Activated CD4-positive, CD25-positive, alpha-beta regulatory T cell treated with anti-CD3 and anti-CD28 coated beads, Interleukin-2, amount 50 U/mL, for 72 hours (primary cell): ENCODE data around the gene ABCC12.

Source experiments
- DNase-seq: peaks from one replicate; pipeline ENCODE4 v3.0.0; 2021

ABCC12 gene

GRCh38 chr16:48131201-48131935, 24.4 kb downstream of the ABCC12 start:
- no peak for DNase-seq

- no peak for DNase-seq
These were observed 25.9 kb downstream of the ABCC12 start for GRCh38 chr16:48129926-48130325.

DNA sequence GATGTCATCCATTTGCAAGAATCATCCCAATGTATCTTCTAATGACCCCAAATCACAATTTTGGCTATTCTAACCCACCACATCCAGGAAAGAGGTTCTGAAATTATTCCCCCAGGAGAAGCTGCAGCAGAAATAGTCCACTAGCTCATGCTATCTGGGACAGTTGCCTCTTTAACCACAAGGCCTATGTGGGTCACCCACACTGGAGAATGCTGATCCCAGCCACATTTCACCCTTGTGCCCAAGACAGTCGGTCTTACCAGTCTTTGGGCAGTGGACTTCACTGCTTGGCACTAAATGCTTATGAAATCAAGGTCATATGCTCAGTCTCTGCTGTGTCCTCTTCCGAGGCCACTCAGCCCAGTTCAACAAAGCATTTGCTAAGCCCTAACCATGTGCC, 27.0 kb downstream of the ABCC12 start:
- DNase-seq: no peak

- DNase-seq: no peak
These were observed 28.8 kb downstream of the ABCC12 start for GRCh38 chr16:48126801-48127644.

DNA sequence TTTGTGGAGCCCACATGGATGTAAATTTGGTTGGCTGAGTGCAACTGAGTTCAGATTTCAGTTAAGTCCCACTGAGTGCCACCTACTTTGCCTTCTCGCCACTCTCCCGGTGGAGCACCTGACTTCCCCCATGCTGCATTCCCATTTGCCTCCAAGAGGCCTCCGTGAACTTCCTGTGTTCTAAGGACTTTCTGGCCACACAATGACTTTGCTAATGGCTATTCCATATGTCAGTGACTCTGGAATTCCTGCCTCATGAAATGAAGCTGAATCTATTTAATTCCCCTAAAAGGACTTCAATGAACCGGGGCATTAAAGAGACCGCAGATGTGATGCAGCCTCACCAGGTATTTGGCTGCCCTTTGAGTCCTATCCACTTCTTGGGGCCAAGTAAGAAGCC, 29.9 kb downstream of the ABCC12 start:
- DNase-seq: no peak

GRCh38 chr16:48124266-48124665, 31.5 kb downstream of the ABCC12 start:
- no peak for DNase-seq

DNA sequence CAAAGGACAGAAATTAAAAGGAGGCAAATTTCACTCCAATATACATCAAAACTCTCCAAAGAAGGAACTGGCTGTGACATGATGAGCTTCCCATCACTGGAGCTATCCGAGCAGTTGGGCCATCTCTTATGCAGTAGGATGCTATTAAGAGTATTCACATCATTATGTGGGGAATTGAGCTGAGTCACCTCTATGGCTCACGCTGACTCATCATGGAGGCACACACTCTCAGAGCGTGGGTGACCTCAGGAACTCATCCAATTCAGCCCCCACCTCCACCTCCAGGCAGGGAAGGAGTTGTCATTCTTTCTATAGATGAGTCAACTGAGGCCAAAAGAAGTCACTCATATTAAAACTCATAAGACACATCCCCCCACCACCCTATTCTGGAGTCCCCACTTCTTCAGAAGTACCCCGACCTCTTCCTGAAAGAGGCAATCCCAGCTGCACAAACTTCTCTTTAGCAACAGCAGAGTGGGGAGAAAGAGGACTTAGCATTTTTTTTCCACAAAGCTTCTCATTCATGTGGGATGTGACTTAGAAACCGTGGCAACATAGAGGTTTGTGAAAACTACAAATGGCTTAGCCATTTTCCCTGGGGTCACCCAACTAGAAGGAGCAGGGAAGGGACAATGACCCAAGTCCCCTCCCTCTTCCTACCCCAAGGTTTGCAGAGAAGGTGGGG, 32.5 kb downstream of the ABCC12 start:
- no peak for DNase-seq

DNA sequence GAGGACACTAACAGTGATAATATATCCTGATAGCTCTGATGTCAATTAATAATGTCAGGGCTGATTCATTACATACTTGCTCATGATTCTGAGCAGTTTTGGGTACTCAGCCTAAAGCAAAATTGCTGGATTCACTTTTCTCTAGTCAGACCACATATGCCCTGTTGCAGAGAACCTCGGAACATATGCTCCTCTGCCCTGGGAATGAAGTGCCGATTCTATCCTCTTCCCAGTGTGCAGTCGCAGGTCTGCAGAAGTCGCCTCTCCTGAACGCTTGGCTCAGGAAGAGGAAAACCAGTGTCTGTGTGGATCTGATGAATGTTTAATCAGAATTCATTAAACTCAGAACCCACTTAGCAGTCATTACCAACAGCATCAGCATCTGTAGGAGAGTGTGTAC, 34.5 kb downstream of the ABCC12 start:
- no peak for DNase-seq

DNA sequence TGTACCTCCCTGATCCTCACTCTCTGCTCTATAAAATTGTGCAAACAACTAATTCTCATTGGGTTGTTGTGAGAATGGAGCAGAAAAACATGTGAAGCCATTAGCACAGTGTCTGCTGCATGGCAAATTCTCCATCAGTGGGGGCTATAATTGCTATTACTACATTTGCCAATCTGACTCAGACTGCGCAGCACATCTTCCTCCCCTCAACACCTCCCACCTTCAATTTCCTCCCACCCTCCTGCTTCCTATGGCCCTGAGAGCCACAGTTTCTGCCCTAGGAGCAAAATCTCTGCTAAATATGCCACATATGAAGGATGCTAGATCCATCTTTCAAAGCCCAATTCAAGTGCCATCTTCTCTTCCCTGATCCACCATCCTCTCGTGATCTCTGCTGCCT, 37.0 kb downstream of the ABCC12 start:
- no peak for DNase-seq

DNA sequence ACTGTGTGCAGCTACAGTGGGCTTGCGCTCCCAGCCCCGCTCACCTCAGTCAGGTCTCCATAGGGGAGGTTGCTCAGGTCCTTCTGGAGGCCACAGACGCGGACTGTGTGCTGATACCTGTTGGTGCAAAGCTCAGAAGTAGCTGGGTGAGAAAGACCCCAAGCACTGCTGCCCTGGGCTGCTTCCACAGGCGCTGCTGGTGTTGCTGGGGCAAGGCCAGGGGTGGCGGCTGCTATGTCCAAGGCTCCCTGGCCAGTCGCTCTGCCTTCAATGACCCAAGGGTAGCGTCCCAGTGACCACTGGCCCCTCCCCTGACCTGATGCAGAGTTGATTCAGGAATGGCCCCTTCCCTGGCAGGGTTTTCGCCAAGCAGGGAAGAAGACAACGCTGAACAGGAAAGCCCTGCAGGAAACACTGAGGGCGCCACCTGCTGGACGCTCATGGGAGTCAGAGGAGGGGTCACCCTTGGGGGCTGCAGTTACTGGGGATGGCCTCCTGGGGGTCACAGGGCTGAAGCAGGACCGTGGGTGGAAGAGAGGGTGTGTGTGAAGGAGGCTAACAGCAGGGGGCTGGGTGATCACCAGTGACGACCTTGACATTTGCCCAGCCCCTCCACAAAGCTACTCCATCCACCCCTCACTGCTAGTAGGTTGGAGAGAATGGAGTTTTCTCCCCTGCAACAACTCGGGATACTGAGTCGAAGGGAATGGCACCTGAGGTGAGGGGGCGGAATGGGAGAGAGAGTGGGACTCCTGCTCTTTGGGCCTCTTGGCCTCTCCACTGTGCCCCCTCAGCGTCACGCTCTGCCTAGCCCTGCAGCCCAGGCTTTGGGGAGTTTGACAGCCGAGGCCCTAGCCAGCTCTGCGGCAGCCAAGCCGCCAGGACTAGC, 38.3 kb downstream of the ABCC12 start:
- peak; percentile 57 for DNase-seq

- DNase-seq: no peak
These were observed 40.5 kb downstream of the ABCC12 start for GRCh38 chr16:48115299-48115698.

GRCh38 chr16:48114410-48114809, 41.4 kb downstream of the ABCC12 start:
- no peak for DNase-seq

- no peak for DNase-seq
These were observed 42.3 kb downstream of the ABCC12 start for GRCh38 chr16:48113471-48113870.

DNA sequence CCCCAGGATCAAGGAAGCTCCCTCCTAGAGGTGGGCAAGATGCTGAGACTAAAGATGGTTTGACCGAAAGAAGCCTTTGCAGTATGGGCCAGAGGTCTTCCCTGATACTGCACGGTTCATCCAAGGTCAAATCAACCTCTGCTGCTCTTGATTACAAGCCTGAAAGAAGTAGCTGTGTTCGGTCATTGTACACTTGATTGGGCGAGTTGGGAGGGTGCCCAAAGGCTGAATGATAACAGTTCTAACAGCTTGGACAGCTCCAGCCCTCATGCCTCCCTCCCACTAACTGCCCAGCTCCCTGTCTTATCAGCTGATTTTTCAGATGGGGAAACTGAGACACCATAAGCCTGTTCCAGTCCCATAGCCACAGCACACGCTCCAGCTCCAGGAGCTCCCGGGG, 42.8 kb downstream of the ABCC12 start:
- no peak for DNase-seq

- DNase-seq: no peak
These were observed 43.2 kb downstream of the ABCC12 start for GRCh38 chr16:48112600-48112999.

- DNase-seq: no peak
These were observed 44.8 kb downstream of the ABCC12 start for GRCh38 chr16:48110982-48111381.

- DNase-seq: no peak
These were observed 45.8 kb downstream of the ABCC12 start for GRCh38 chr16:48110000-48110399.

- DNase-seq: no peak
These were observed 46.3 kb downstream of the ABCC12 start for GRCh38 chr16:48109475-48109874.

DNA sequence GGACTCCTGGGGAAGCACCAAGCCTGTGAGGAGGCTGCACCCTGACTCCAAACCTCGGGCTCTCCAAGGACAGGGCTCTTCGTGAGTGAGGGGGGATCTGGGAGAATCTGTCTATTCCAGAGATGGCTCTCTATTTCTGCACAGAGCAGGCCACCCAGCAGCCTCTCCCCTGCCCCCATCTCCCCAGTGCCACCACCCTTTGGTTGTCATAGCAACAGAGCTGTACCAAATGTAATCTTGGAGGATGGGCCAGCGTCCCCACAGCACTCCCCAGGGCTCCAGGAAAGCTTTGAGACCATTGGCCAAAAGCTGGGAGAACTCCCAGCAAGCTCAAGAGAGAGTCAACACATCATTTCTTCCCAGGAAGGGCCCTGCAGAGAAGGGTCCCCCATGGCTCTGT, 49.3 kb downstream of the ABCC12 start:
- no peak for DNase-seq
